Activated naive CD8-positive, alpha-beta T cell treated with anti-CD3 and anti-CD28 coated beads for 36 hours (primary cell): ENCODE data around the gene ANKRD34C. TPM values are rescaled to one million over a fixed set of nuclear protein-coding genes. Genes with fewer than 3 reads are reported as not detected.
"Not testable (repeated sequence)": the region's sequence is repeated elsewhere in the genome, so short reads cannot be mapped to it uniquely, and the experiment has no call there.

Experiments
- DNase-seq: peaks from one replicate; pipeline ENCODE4 v3.0.0; 2021
- H3K27ac Mint-ChIP-seq: one replicate; pipeline ENCODE4 v1.8.0; 2022; ENCODE audit warnings: mild to moderate bottlenecking, moderate library complexity, mixed read lengths
- H3K27me3 Mint-ChIP-seq: one replicate; pipeline ENCODE4 v1.8.0; 2022; ENCODE audit warnings: mild to moderate bottlenecking, mixed read lengths
- H3K36me3 Mint-ChIP-seq: one replicate; pipeline ENCODE4 v1.8.0; 2021; ENCODE audit warnings: mild to moderate bottlenecking, mixed read lengths
- H3K4me1 Mint-ChIP-seq: one replicate; pipeline ENCODE4 v1.8.0; 2021; ENCODE audit warnings: mixed read lengths
- H3K4me3 Mint-ChIP-seq: one replicate; pipeline ENCODE4 v1.8.0; 2022; ENCODE audit warnings: mild to moderate bottlenecking, moderate library complexity, mixed read lengths
- H3K9me3 Mint-ChIP-seq: one replicate; pipeline ENCODE4 v1.8.0; 2022; ENCODE audit warnings: mixed read lengths
- total RNA-seq, 2 experiments: library from RNA; stranded (reverse); gene quantifications; one replicate each; pipeline ENCODE4 v1.2.3, GENCODE V29; 2021

ANKRD34C gene
- total RNA-seq, 2 experiments from 2014 or later: not detected

- H3K27me3 Mint-ChIP-seq: peaks cover 38% of the 10 kb centered on the region
Measured at GRCh38 chr15:79299126-79299840, 16.8 kb downstream of the ANKRD34C start.

GRCh38 chr15:79299841-79300235 lies 17.3 kb downstream of the ANKRD34C start:
- Mint-ChIP-seq H3K27me3 (peaks cover 44% of the 10 kb centered on the region), H3K36me3 (no peaks in the 10 kb centered on the region), H3K4me3 (no peak overlapping the region), H3K4me1 (no peaks in the 10 kb centered on the region), H3K9me3 (no peaks in the 10 kb centered on the region), H3K27ac (no peak overlapping the region)
- DNase-seq: no peak

More at GRCh38 chr15:79299126-79299840, 16.8 kb downstream of the ANKRD34C start:
- H3K36me3 Mint-ChIP-seq: no peaks in the 10 kb centered on the region
- no peaks in the 10 kb centered on the region for H3K4me1 Mint-ChIP-seq
- H3K4me3 Mint-ChIP-seq: no peak overlapping the region
- no peak overlapping the region for H3K27ac Mint-ChIP-seq
- DNase-seq: no peak
- H3K9me3 Mint-ChIP-seq: no peaks in the 10 kb centered on the region

GRCh38 chr15:79307251-79307650 lies 24.7 kb downstream of the ANKRD34C start:
- Mint-ChIP-seq H3K27ac (no peak overlapping the region), H3K9me3 (no peaks in the 10 kb centered on the region), H3K4me3 (no peak overlapping the region), H3K27me3 (peaks cover 55% of the 10 kb centered on the region), H3K36me3 (peaks cover 5% of the 10 kb centered on the region), H3K4me1 (peaks cover 29% of the 10 kb centered on the region)
- DNase-seq: no peak

- Mint-ChIP-seq H3K27me3 (peaks cover 45% of the 10 kb centered on the region), H3K9me3 (no peaks in the 10 kb centered on the region), H3K4me1 (peaks cover 41% of the 10 kb centered on the region), H3K27ac (no peak overlapping the region), H3K4me3 (no peak overlapping the region), H3K36me3 (peaks cover 21% of the 10 kb centered on the region)
- no peak for DNase-seq
Measured at GRCh38 chr15:79308874-79309273, 26.4 kb downstream of the ANKRD34C start.

GRCh38 chr15:79310612-79310984 lies 28.1 kb downstream of the ANKRD34C start:
- H3K4me3 Mint-ChIP-seq: peak overlapping the region; percentile 73
- no peaks in the 10 kb centered on the region for H3K9me3 Mint-ChIP-seq
- DNase-seq: no peak
- peaks cover 30% of the 10 kb centered on the region for H3K27me3 Mint-ChIP-seq
- peaks cover 43% of the 10 kb centered on the region for H3K4me1 Mint-ChIP-seq
- H3K36me3 Mint-ChIP-seq: peaks cover 36% of the 10 kb centered on the region
- H3K27ac Mint-ChIP-seq: peak overlapping the region; percentile 42

- Mint-ChIP-seq H3K4me3 (peak within 1 kb of the TSS; percentile 83), H3K27ac (peak within 1 kb of the TSS; percentile 51), H3K9me3 (no peaks in the 10 kb centered on the region), H3K36me3 (peaks cover 41% of the 10 kb centered on the region), H3K4me1 (peaks cover 39% of the 10 kb centered on the region), H3K27me3 (peaks cover 26% of the 10 kb centered on the region)
- DNase-seq: peak; percentile 88
Measured at GRCh38 chr15:79310985-79311900, 28.7 kb downstream of the ANKRD34C start, which contains the start of gene TMED3. Gene TMED3, plus strand, starts transcription at chr15:79311112. Its CDS starts 138 bp downstream, at chr15:79311250.

- Mint-ChIP-seq H3K9me3 (no peaks in the 10 kb centered on the region), H3K4me1 (peaks cover 41% of the 10 kb centered on the region), H3K27me3 (peaks cover 26% of the 10 kb centered on the region), H3K27ac (peak overlapping the region; percentile 51), H3K4me3 (peak overlapping the region; percentile 83), H3K36me3 (peaks cover 48% of the 10 kb centered on the region)
- no peak for DNase-seq
Measured at GRCh38 chr15:79311901-79312553, 29.5 kb downstream of the ANKRD34C start.

- Mint-ChIP-seq H3K27me3 (peaks cover 11% of the 10 kb centered on the region), H3K36me3 (peaks cover 68% of the 10 kb centered on the region), H3K4me3 (no peak overlapping the region), H3K4me1 (peaks cover 45% of the 10 kb centered on the region), H3K27ac (no peak overlapping the region), H3K9me3 (no peaks in the 10 kb centered on the region)
- DNase-seq: no peak
Measured at GRCh38 chr15:79314186-79314585, 31.7 kb downstream of the ANKRD34C start.

- no peak for DNase-seq
- no peak overlapping the region for H3K27ac Mint-ChIP-seq
- H3K36me3 Mint-ChIP-seq: peaks cover 74% of the 10 kb centered on the region
- H3K9me3 Mint-ChIP-seq: no peaks in the 10 kb centered on the region
- H3K27me3 Mint-ChIP-seq: peaks cover 5% of the 10 kb centered on the region
- no peak overlapping the region for H3K4me3 Mint-ChIP-seq
- peaks cover 47% of the 10 kb centered on the region for H3K4me1 Mint-ChIP-seq
Measured at GRCh38 chr15:79314811-79315210, 32.3 kb downstream of the ANKRD34C start.

GRCh38 chr15:79315623-79316328 lies 33.3 kb downstream of the ANKRD34C start:
- H3K4me1 Mint-ChIP-seq: peaks cover 43% of the 10 kb centered on the region
- H3K9me3 Mint-ChIP-seq: no peaks in the 10 kb centered on the region
- H3K27ac Mint-ChIP-seq: no peak overlapping the region
- no peak for DNase-seq
- no peaks in the 10 kb centered on the region for H3K27me3 Mint-ChIP-seq
- no peak overlapping the region for H3K4me3 Mint-ChIP-seq
- peaks cover 74% of the 10 kb centered on the region for H3K36me3 Mint-ChIP-seq

- Mint-ChIP-seq H3K4me1 (peaks cover 41% of the 10 kb centered on the region), H3K4me3 (no peak overlapping the region), H3K27me3 (no peaks in the 10 kb centered on the region), H3K27ac (no peak overlapping the region), H3K36me3 (peaks cover 79% of the 10 kb centered on the region), H3K9me3 (no peaks in the 10 kb centered on the region)
- no peak for DNase-seq
Measured at GRCh38 chr15:79316864-79317263, 34.3 kb downstream of the ANKRD34C start.

- not testable (repeated sequence) for H3K4me3 Mint-ChIP-seq, DNase-seq, H3K9me3 Mint-ChIP-seq, H3K27ac Mint-ChIP-seq, H3K27me3 Mint-ChIP-seq
- Mint-ChIP-seq H3K36me3 (peaks cover 60% of the 10 kb centered on the region), H3K4me1 (peaks cover 24% of the 10 kb centered on the region)
Measured at GRCh38 chr15:79319973-79320372, 37.5 kb downstream of the ANKRD34C start.

GRCh38 chr15:79321876-79322275 lies 39.4 kb downstream of the ANKRD34C start:
- Mint-ChIP-seq H3K36me3 (peaks cover 63% of the 10 kb centered on the region), H3K4me1 (peaks cover 19% of the 10 kb centered on the region), H3K27ac (no peak overlapping the region), H3K4me3 (no peak overlapping the region), H3K9me3 (no peaks in the 10 kb centered on the region), H3K27me3 (no peaks in the 10 kb centered on the region)
- no peak for DNase-seq

- Mint-ChIP-seq H3K27ac (no peak overlapping the region), H3K4me3 (no peak overlapping the region)
- DNase-seq: no peak
Measured at GRCh38 chr15:79322306-79322705, 39.8 kb downstream of the ANKRD34C start.

More at GRCh38 chr15:79322306-79322705, 39.8 kb downstream of the ANKRD34C start:
- Mint-ChIP-seq H3K4me1 (peaks cover 15% of the 10 kb centered on the region), H3K27me3 (no peaks in the 10 kb centered on the region), H3K36me3 (peaks cover 63% of the 10 kb centered on the region), H3K9me3 (no peaks in the 10 kb centered on the region)
